ENCODE results near the gene CENPP. TPM values are rescaled to one million over a fixed set of nuclear protein-coding genes. Genes with fewer than 3 reads are reported as not detected.

Gene CENPP
- total RNA-seq, 1 donor from 2014 or later = 24.6 TPM

- DNase-seq (ENCODE audit: low spot score) = no peak
- no peaks in the 10 kb centered on the region for H3K9me3 Mint-ChIP-seq
- H3K27me3 Mint-ChIP-seq (ENCODE audit: insufficient read depth) = no peaks in the 10 kb centered on the region
- no peak overlapping the region for H3K4me3 Mint-ChIP-seq
- no peak overlapping the region for H3K27ac Mint-ChIP-seq
- peaks cover 12% of the 10 kb centered on the region for H3K4me1 Mint-ChIP-seq (ENCODE audit: low read depth)
- intact Hi-C loops (cut with micrococcal nuclease) = no loop called here
- peaks cover 1% of the 10 kb centered on the region for H3K36me3 Mint-ChIP-seq (ENCODE audit: low read depth)
These were observed 157.1 kb downstream of the CENPP start for GRCh38 chr9:92482805-92483204.

- H3K36me3 Mint-ChIP-seq (ENCODE audit: low read depth) = peaks cover 1% of the 10 kb centered on the region
- no peaks in the 10 kb centered on the region for H3K27me3 Mint-ChIP-seq (ENCODE audit: insufficient read depth)
- no peak overlapping the region for H3K27ac Mint-ChIP-seq
- DNase-seq (ENCODE audit: low spot score) = no peak
- H3K9me3 Mint-ChIP-seq = no peaks in the 10 kb centered on the region
- H3K4me3 Mint-ChIP-seq = no peak overlapping the region
- intact Hi-C loops (cut with micrococcal nuclease) = no loop called here
- peaks cover 12% of the 10 kb centered on the region for H3K4me1 Mint-ChIP-seq (ENCODE audit: low read depth)
These were observed 158.1 kb downstream of the CENPP start for GRCh38 chr9:92483627-92484545.

GRCh38 chr9:92484563-92484962, 158.8 kb downstream of the CENPP start:
- no peak overlapping the region for H3K27ac Mint-ChIP-seq
- H3K9me3 Mint-ChIP-seq = no peaks in the 10 kb centered on the region
- H3K4me3 Mint-ChIP-seq = no peak overlapping the region
- intact Hi-C loops (cut with micrococcal nuclease) = no loop called here
- peaks cover 1% of the 10 kb centered on the region for H3K36me3 Mint-ChIP-seq (ENCODE audit: low read depth)
- no peaks in the 10 kb centered on the region for H3K27me3 Mint-ChIP-seq (ENCODE audit: insufficient read depth)
- peaks cover 12% of the 10 kb centered on the region for H3K4me1 Mint-ChIP-seq (ENCODE audit: low read depth)
- no peak for DNase-seq (ENCODE audit: low spot score)

GRCh38 chr9:92486371-92486770, 160.6 kb downstream of the CENPP start:
- no peaks in the 10 kb centered on the region for H3K9me3 Mint-ChIP-seq
- H3K4me3 Mint-ChIP-seq = no peak overlapping the region
- H3K4me1 Mint-ChIP-seq (ENCODE audit: low read depth) = peaks cover 2% of the 10 kb centered on the region
- H3K27ac Mint-ChIP-seq = no peak overlapping the region
- no peaks in the 10 kb centered on the region for H3K27me3 Mint-ChIP-seq (ENCODE audit: insufficient read depth)
- intact Hi-C loops (cut with micrococcal nuclease) = no loop called here
- H3K36me3 Mint-ChIP-seq (ENCODE audit: low read depth) = no peaks in the 10 kb centered on the region
- DNase-seq (ENCODE audit: low spot score) = no peak

GRCh38 chr9:92488681-92489550, 163.2 kb downstream of the CENPP start:
- intact Hi-C loops (cut with micrococcal nuclease) = no loop called here
- Mint-ChIP-seq H3K9me3 (no peaks in the 10 kb centered on the region), H3K27me3 (ENCODE audit: insufficient read depth) (no peaks in the 10 kb centered on the region), H3K4me1 (ENCODE audit: low read depth) (no peaks in the 10 kb centered on the region), H3K36me3 (ENCODE audit: low read depth) (no peaks in the 10 kb centered on the region), H3K27ac (no peak overlapping the region), H3K4me3 (no peak overlapping the region)
- no peak for DNase-seq (ENCODE audit: low spot score)

- DNase-seq (ENCODE audit: low spot score) = no peak
- H3K27me3 Mint-ChIP-seq (ENCODE audit: insufficient read depth) = no peaks in the 10 kb centered on the region
- intact Hi-C loops (cut with micrococcal nuclease) = no loop called here
- H3K36me3 Mint-ChIP-seq (ENCODE audit: low read depth) = peaks cover 2% of the 10 kb centered on the region
- no peak overlapping the region for H3K27ac Mint-ChIP-seq
- H3K4me1 Mint-ChIP-seq (ENCODE audit: low read depth) = no peaks in the 10 kb centered on the region
- H3K9me3 Mint-ChIP-seq = no peaks in the 10 kb centered on the region
- no peak overlapping the region for H3K4me3 Mint-ChIP-seq
These were observed 167.1 kb downstream of the CENPP start for GRCh38 chr9:92492781-92493401.

GRCh38 chr9:92493749-92494387, 168.1 kb downstream of the CENPP start:
- H3K36me3 Mint-ChIP-seq (ENCODE audit: low read depth) = peaks cover 2% of the 10 kb centered on the region
- DNase-seq (ENCODE audit: low spot score) = no peak
- H3K4me3 Mint-ChIP-seq = no peak overlapping the region
- no peaks in the 10 kb centered on the region for H3K4me1 Mint-ChIP-seq (ENCODE audit: low read depth)
- H3K9me3 Mint-ChIP-seq = no peaks in the 10 kb centered on the region
- H3K27ac Mint-ChIP-seq = no peak overlapping the region
- intact Hi-C loops (cut with micrococcal nuclease) = no loop called here
- H3K27me3 Mint-ChIP-seq (ENCODE audit: insufficient read depth) = no peaks in the 10 kb centered on the region

GRCh38 chr9:92494856-92495255, 169.1 kb downstream of the CENPP start:
- peaks cover 2% of the 10 kb centered on the region for H3K36me3 Mint-ChIP-seq (ENCODE audit: low read depth)
- no peak for DNase-seq (ENCODE audit: low spot score)
- H3K9me3 Mint-ChIP-seq = no peaks in the 10 kb centered on the region
- no peak overlapping the region for H3K4me3 Mint-ChIP-seq
- H3K4me1 Mint-ChIP-seq (ENCODE audit: low read depth) = no peaks in the 10 kb centered on the region
- intact Hi-C loops (cut with micrococcal nuclease) = no loop called here
- H3K27me3 Mint-ChIP-seq (ENCODE audit: insufficient read depth) = no peaks in the 10 kb centered on the region
- no peak overlapping the region for H3K27ac Mint-ChIP-seq

GRCh38 chr9:92496396-92497176, 170.8 kb downstream of the CENPP start:
- no peaks in the 10 kb centered on the region for H3K9me3 Mint-ChIP-seq
- H3K36me3 Mint-ChIP-seq (ENCODE audit: low read depth) = peaks cover 2% of the 10 kb centered on the region
- H3K4me1 Mint-ChIP-seq (ENCODE audit: low read depth) = no peaks in the 10 kb centered on the region
- no peak for DNase-seq (ENCODE audit: low spot score)
- no peak overlapping the region for H3K27ac Mint-ChIP-seq
- no peaks in the 10 kb centered on the region for H3K27me3 Mint-ChIP-seq (ENCODE audit: insufficient read depth)
- intact Hi-C loops (cut with micrococcal nuclease) = no loop called here
- no peak overlapping the region for H3K4me3 Mint-ChIP-seq

GRCh38 chr9:92499701-92500100, 173.9 kb downstream of the CENPP start:
- no peaks in the 10 kb centered on the region for H3K9me3 Mint-ChIP-seq
- no peaks in the 10 kb centered on the region for H3K4me1 Mint-ChIP-seq (ENCODE audit: low read depth)
- H3K27ac Mint-ChIP-seq = no peak overlapping the region

GRCh38 chr9:92500725-92501124, 175.0 kb downstream of the CENPP start:
- no peak for DNase-seq (ENCODE audit: low spot score)
- H3K36me3 Mint-ChIP-seq (ENCODE audit: low read depth) = peaks cover 2% of the 10 kb centered on the region
- no peaks in the 10 kb centered on the region for H3K4me1 Mint-ChIP-seq (ENCODE audit: low read depth)
- no peaks in the 10 kb centered on the region for H3K27me3 Mint-ChIP-seq (ENCODE audit: insufficient read depth)
- H3K9me3 Mint-ChIP-seq = no peaks in the 10 kb centered on the region
- H3K27ac Mint-ChIP-seq = no peak overlapping the region
- intact Hi-C loops (cut with micrococcal nuclease) = no loop called here
- no peak overlapping the region for H3K4me3 Mint-ChIP-seq

More at GRCh38 chr9:92499701-92500100, 173.9 kb downstream of the CENPP start:
- no peak overlapping the region for H3K4me3 Mint-ChIP-seq
- intact Hi-C loops (cut with micrococcal nuclease) = no loop called here
- H3K27me3 Mint-ChIP-seq (ENCODE audit: insufficient read depth) = no peaks in the 10 kb centered on the region
- no peak for DNase-seq (ENCODE audit: low spot score)
- H3K36me3 Mint-ChIP-seq (ENCODE audit: low read depth) = peaks cover 2% of the 10 kb centered on the region
